WTC11 (cell line): Measurements from ENCODE around the gene ATP5IF1. TPM values are rescaled to one million over a fixed set of nuclear protein-coding genes. Genes with fewer than 3 reads are reported as not detected.

ENCODE experiments used
- ATAC-seq: fragments of 200-7000 bp; cut with Tn5 transposase; 2 replicates; pipeline ENCODE4 v1.10.0; 2021; ENCODE audit warnings: mild to moderate bottlenecking, moderate library complexity
- CTCF ChIA-PET: fragments of 300-600 bp; sonication (Branson Sonifier 250); formaldehyde crosslinking; loops from one replicate; lab custom pipeline; 2021; ENCODE audit warnings: antibody characterized with exemption; lab: Charles Lee
- POLR2A ChIA-PET: fragments of 350-600 bp; sonication (Branson Sonifier 250); formaldehyde crosslinking; loops from one replicate; lab custom pipeline; 2021; ENCODE audit warnings: antibody characterized with exemption; lab: Charles Lee
- DNase-seq: peaks from one replicate; pipeline ENCODE4 v3.0.0; 2021; ENCODE audit warnings: low spot score
- H3K27ac Mint-ChIP-seq: 2 replicates; pipeline ENCODE4 v1.8.0; 2021; ENCODE audit warnings: mixed read lengths
- H3K27me3 Mint-ChIP-seq: 2 replicates; pipeline ENCODE4 v1.8.0; 2021; ENCODE audit warnings: low read depth, mild to moderate bottlenecking, moderate library complexity, mixed read lengths
- H3K36me3 Mint-ChIP-seq: 2 replicates; pipeline ENCODE4 v1.8.0; 2021; ENCODE audit warnings: mixed read lengths
- H3K4me1 Mint-ChIP-seq: 2 replicates; pipeline ENCODE4 v1.8.0; 2022; ENCODE audit warnings: mixed read lengths
- H3K4me3 Mint-ChIP-seq: 2 replicates; pipeline ENCODE4 v1.8.0; 2021; ENCODE audit warnings: mild to moderate bottlenecking, moderate library complexity, mixed read lengths
- H3K9me3 Mint-ChIP-seq: 2 replicates; pipeline ENCODE4 v1.8.0; 2021; ENCODE audit warnings: mixed read lengths
- AR ChIP-seq: fragments of 250-450 bp; sonication (Bioruptor Pico); IDR thresholded peaks from 2 replicates; pipeline ENCODE4 v1.9.0; 2021; ENCODE audit warnings: mild to moderate bottlenecking
- CBFB ChIP-seq: sonication (generic); formaldehyde crosslinking; IDR thresholded peaks from 2 replicates; pipeline ENCODE4 v1.8.1; 2022; ENCODE audit warnings: mild to moderate bottlenecking, low read depth, missing genetic modification reagents
- CTCF ChIP-seq: fragments of 200-600 bp; IDR thresholded peaks from 2 replicates; pipeline ENCODE4 v1.8.0; 2022; ENCODE audit warnings: antibody characterized with exemption
- ELF4 ChIP-seq: sonication (generic); formaldehyde crosslinking; IDR thresholded peaks from 2 replicates; pipeline ENCODE4 v1.8.1; 2022; ENCODE audit warnings: low read depth, mild to moderate bottlenecking, moderate library complexity, missing genetic modification reagents
- EMX1 ChIP-seq: fragments of 250-450 bp; sonication (Bioruptor Pico); IDR thresholded peaks from 2 replicates; pipeline ENCODE4 v1.8.0; 2021; ENCODE audit warnings: mild to moderate bottlenecking
- ETV6 ChIP-seq: sonication (generic); formaldehyde crosslinking; IDR thresholded peaks from 2 replicates; pipeline ENCODE4 v1.8.1; 2022; ENCODE audit warnings: mild to moderate bottlenecking, missing genetic modification reagents
- FOXJ3 ChIP-seq: sonication (generic); formaldehyde crosslinking; IDR thresholded peaks from 2 replicates; pipeline ENCODE4 v1.9.0; 2021; ENCODE audit warnings: missing genetic modification reagents, mild to moderate bottlenecking, borderline replicate concordance
- JAZF1 ChIP-seq: fragments of 250-450 bp; sonication (Bioruptor Pico); IDR thresholded peaks from 2 replicates; pipeline ENCODE4 v1.9.0; 2021; ENCODE audit warnings: moderate library complexity, mild to moderate bottlenecking, inconsistent platforms
- MAX ChIP-seq: sonication (generic); formaldehyde crosslinking; IDR thresholded peaks from 2 replicates; pipeline ENCODE4 v1.8.0; 2022; ENCODE audit warnings: mild to moderate bottlenecking, missing genetic modification reagents
- NFE2L1 ChIP-seq: sonication (generic); formaldehyde crosslinking; IDR thresholded peaks from 2 replicates; pipeline ENCODE4 v1.8.1; 2023; ENCODE audit warnings: missing genetic modification reagents
- NR3C1 ChIP-seq: sonication (generic); formaldehyde crosslinking; conservative IDR thresholded peaks from 2 replicates; pipeline ENCODE4 v1.8.1; 2023; ENCODE audit warnings: low read depth, mild to moderate bottlenecking, missing genetic modification reagents
- PRRX2 ChIP-seq: fragments of 250-450 bp; sonication (Bioruptor Pico); IDR thresholded peaks from 2 replicates; pipeline ENCODE4 v1.8.0; 2021; ENCODE audit warnings: mild to moderate bottlenecking
- ZNF423 ChIP-seq: fragments of 250-450 bp; sonication (Bioruptor Pico); IDR thresholded peaks from 2 replicates; pipeline ENCODE4 v2.1.2; 2022; ENCODE audit warnings: mild to moderate bottlenecking, moderate library complexity
- total RNA-seq: library from RNA; stranded (reverse); gene quantifications from 3 replicates; pipeline ENCODE4 v1.2.3, GENCODE V29; 2021
- TF ChIP-seq, protein P1 (sequence below): sonication (generic); formaldehyde crosslinking; IDR thresholded peaks from 2 replicates; pipeline ENCODE4 v1.8.1; 2022; ENCODE audit warnings: mild to moderate bottlenecking, missing genetic modification reagents, moderate library complexity, borderline replicate concordance
- TF ChIP-seq, protein P2 (sequence below): sonication (generic); formaldehyde crosslinking; IDR thresholded peaks from 2 replicates; pipeline ENCODE4 v1.8.0; 2023; ENCODE audit warnings: missing genetic modification reagents
- TF ChIP-seq, protein P3 (sequence below): fragments of 250-450 bp; sonication (Bioruptor Pico); conservative IDR thresholded peaks from 2 replicates; pipeline ENCODE4 v1.9.0; 2021; ENCODE audit warnings: mild to moderate bottlenecking
- TF ChIP-seq, protein P4 (sequence below): sonication (generic); formaldehyde crosslinking; IDR thresholded peaks from 2 replicates; pipeline ENCODE4 v1.8.0; 2022; ENCODE audit warnings: mild to moderate bottlenecking, missing genetic modification reagents
- TF ChIP-seq, protein P5 (sequence below): sonication (generic); formaldehyde crosslinking; IDR thresholded peaks from 2 replicates; pipeline ENCODE4 v1.8.1; 2023; ENCODE audit warnings: mild to moderate bottlenecking, missing genetic modification reagents, moderate library complexity

The ATP5IF1 gene
- total RNA-seq, 1 experiment from 2014 or later: 201 TPM

DNA sequence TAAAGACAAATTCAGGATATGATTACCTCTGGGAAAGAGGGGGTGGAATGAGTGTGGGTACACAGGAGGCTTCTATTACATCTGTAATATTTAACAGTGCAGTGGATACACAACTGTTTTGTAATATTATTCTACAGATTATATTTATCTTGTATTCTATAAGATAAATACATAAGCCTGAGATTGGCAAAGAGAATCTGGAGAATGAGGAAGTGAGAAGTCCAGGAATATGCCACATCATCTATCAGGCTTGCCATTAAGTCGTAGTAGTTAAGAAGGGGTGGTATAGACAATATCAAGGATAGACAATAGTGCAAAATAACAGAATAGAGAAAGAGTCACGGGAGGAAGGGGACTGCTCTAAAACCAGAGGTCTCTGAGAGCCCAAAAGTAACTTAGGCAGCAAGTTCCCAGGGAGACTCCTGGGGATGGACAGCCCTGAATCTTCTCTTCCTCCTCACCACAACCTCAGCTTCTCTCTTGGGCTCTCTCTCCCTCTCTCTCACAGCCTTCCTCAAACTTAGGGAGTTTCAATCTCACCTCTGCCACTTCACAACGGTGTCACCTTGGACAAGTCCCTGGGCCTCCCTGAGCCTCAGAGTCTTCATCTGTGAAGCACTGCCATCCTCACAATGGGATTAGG lies 45.5 kb upstream of the ATP5IF1 start:
- POLR2A ChIA-PET: no interaction called here

GRCh38 chr1:28190996-28191645 lies 44.8 kb upstream of the ATP5IF1 start:
- Mint-ChIP-seq H3K27me3 (no peaks in the 10 kb centered on the region), H3K9me3 (no peaks in the 10 kb centered on the region)

More for the DNA sequence above, 45.5 kb upstream of the ATP5IF1 start:
- H3K4me3 Mint-ChIP-seq: no peak overlapping the region
- ATAC-seq (no peak), DNase-seq (no peak)
- no peaks in the 10 kb centered on the region for H3K36me3 Mint-ChIP-seq
- H3K9me3 Mint-ChIP-seq: no peaks in the 10 kb centered on the region
- TF ChIP-seq, protein P1, sequence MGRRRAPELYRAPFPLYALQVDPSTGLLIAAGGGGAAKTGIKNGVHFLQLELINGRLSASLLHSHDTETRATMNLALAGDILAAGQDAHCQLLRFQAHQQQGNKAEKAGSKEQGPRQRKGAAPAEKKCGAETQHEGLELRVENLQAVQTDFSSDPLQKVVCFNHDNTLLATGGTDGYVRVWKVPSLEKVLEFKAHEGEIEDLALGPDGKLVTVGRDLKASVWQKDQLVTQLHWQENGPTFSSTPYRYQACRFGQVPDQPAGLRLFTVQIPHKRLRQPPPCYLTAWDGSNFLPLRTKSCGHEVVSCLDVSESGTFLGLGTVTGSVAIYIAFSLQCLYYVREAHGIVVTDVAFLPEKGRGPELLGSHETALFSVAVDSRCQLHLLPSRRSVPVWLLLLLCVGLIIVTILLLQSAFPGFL (CRISPR knock-in tag): no peak
- TF ChIP-seq, protein P2, sequence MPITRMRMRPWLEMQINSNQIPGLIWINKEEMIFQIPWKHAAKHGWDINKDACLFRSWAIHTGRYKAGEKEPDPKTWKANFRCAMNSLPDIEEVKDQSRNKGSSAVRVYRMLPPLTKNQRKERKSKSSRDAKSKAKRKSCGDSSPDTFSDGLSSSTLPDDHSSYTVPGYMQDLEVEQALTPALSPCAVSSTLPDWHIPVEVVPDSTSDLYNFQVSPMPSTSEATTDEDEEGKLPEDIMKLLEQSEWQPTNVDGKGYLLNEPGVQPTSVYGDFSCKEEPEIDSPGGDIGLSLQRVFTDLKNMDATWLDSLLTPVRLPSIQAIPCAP (CRISPR knock-in tag): no peak
- no peak for TF ChIP-seq EMX1 (CRISPR knock-in tag)
- TF ChIP-seq PRRX2: no peak
- no peak for TF ChIP-seq JAZF1 (CRISPR knock-in tag)
- no peak for TF ChIP-seq NR3C1 (CRISPR knock-in tag)
- no peak for TF ChIP-seq CBFB
- no peak for TF ChIP-seq ZNF423 (CRISPR knock-in tag)
- TF ChIP-seq, protein P3, sequence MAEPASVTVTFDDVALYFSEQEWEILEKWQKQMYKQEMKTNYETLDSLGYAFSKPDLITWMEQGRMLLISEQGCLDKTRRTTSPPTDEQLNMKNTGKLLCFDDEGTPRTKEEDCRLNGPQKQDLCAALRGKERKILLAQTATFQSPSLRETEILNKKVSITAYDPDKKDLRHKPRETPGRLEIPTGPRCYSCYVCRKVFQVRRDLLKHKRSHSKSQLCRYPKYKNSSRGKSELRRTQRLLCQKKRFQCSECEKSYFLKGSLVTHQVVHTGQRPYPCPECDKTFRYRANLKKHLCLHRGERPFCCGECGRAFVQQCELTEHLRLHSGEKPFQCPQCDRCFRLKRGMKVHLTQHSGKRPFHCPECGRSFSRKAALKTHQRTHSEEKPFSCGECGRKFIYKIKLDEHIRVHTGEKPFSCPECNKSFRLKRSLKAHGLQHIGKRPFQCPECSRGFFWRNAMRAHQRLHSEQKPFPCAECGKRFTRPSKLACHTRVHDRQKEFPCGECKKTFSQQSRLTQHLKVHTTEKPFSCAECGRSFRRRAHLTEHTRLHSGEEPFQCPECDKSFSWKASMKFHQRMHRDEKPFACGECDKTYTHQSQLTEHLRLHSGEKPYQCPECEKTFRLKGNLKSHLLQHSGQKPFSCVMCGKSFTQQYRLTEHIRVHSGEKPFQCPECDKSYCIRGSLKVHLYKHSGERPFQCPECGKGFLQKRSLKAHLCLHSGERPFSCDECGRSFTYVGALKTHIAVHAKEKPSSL (CRISPR knock-in tag): no peak
- no peak for TF ChIP-seq MAX (CRISPR knock-in tag)
- TF ChIP-seq NFE2L1 (CRISPR knock-in tag): no peak
- no peaks in the 10 kb centered on the region for H3K27me3 Mint-ChIP-seq
- CTCF ChIA-PET: no interaction called here
- H3K27ac Mint-ChIP-seq: peak overlapping the region; percentile 53; the same call in 1 of the 2 replicates
- peaks cover 12% of the 10 kb centered on the region for H3K4me1 Mint-ChIP-seq

More at GRCh38 chr1:28190996-28191645, 44.8 kb upstream of the ATP5IF1 start:
- Mint-ChIP-seq H3K36me3 (no peaks in the 10 kb centered on the region), H3K4me1 (peaks cover 15% of the 10 kb centered on the region), H3K27ac (peak overlapping the region; percentile 30), H3K4me3 (no peak overlapping the region)
- POLR2A ChIA-PET: no interaction called here
- TF ChIP-seq NR3C1 (CRISPR knock-in tag): no peak
- TF ChIP-seq, protein P4, sequence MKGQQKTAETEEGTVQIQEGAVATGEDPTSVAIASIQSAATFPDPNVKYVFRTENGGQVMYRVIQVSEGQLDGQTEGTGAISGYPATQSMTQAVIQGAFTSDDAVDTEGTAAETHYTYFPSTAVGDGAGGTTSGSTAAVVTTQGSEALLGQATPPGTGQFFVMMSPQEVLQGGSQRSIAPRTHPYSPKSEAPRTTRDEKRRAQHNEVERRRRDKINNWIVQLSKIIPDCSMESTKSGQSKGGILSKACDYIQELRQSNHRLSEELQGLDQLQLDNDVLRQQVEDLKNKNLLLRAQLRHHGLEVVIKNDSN (CRISPR knock-in tag): no peak
- TF ChIP-seq FOXJ3 (CRISPR knock-in tag): no peak
- TF ChIP-seq CBFB: no peak
- no peak for TF ChIP-seq CTCF
- no peak for TF ChIP-seq AR (CRISPR knock-in tag)
- TF ChIP-seq, protein P1 (CRISPR knock-in tag): no peak
- no peak for TF ChIP-seq ELF4 (CRISPR knock-in tag)
- TF ChIP-seq, protein P5, sequence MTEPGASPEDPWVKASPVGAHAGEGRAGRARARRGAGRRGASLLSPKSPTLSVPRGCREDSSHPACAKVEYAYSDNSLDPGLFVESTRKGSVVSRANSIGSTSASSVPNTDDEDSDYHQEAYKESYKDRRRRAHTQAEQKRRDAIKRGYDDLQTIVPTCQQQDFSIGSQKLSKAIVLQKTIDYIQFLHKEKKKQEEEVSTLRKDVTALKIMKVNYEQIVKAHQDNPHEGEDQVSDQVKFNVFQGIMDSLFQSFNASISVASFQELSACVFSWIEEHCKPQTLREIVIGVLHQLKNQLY (CRISPR knock-in tag): no peak
- no peak for TF ChIP-seq ETV6
- CTCF ChIA-PET: interaction anchor here (1.0 kb wide), 1 partner anchor 8 kb away, joined by 3 read pairs; no protein-coding TSS in a partner anchor
- ATAC-seq (no peak), DNase-seq (no peak)
